Tibial nerve (tissue), 4 donors: ENCODE measurements around the gene PNPLA2.

Source experiments
- EP300 ChIP-seq, 2 donors: sonication (generic); formaldehyde crosslinking; IDR thresholded peaks; one replicate each; pipeline ENCODE4 v1.6.1; 2017; ENCODE audit warnings: antibody characterized with exemption in 2 of 2, mild to moderate bottlenecking in 1 of 2
- POLR2A ChIP-seq, 2 donors: fragments of 450-650 bp; IDR thresholded peaks; one replicate each; pipeline ENCODE4 v1.6.1; 2017; ENCODE audit warnings: antibody characterized with exemption in 2 of 2, mild to moderate bottlenecking in 2 of 2, moderate library complexity in 2 of 2
- TF ChIP-seq, protein P1 (sequence below), 5 experiments: fragments of 200-600 bp in 3 of 5; fragments of 450-650 bp in 2 of 5; sonication (generic) in 3 of 5; IDR thresholded peaks; one replicate each; pipeline ENCODE4 v1.5.1; 2016 to 2019; ENCODE audit warnings: antibody characterized with exemption in 5 of 5, mild to moderate bottlenecking in 3 of 5, moderate library complexity in 2 of 5

GRCh38 chr11:802018-802617 is 16.6 kb upstream of the PNPLA2 start:
- TF ChIP-seq EP300 (IDR thresholded peaks at IDR 0.05), result no peak
- TF ChIP-seq, protein P1, sequence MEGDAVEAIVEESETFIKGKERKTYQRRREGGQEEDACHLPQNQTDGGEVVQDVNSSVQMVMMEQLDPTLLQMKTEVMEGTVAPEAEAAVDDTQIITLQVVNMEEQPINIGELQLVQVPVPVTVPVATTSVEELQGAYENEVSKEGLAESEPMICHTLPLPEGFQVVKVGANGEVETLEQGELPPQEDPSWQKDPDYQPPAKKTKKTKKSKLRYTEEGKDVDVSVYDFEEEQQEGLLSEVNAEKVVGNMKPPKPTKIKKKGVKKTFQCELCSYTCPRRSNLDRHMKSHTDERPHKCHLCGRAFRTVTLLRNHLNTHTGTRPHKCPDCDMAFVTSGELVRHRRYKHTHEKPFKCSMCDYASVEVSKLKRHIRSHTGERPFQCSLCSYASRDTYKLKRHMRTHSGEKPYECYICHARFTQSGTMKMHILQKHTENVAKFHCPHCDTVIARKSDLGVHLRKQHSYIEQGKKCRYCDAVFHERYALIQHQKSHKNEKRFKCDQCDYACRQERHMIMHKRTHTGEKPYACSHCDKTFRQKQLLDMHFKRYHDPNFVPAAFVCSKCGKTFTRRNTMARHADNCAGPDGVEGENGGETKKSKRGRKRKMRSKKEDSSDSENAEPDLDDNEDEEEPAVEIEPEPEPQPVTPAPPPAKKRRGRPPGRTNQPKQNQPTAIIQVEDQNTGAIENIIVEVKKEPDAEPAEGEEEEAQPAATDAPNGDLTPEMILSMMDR (IDR thresholded peaks at IDR 0.05), result no peak
- TF ChIP-seq POLR2A (IDR thresholded peaks at IDR 0.05), result no peak
